Erythroblast (primary cell): ENCODE measurements around the gene ITGB1.
"Not testable (repeated sequence)": the region's sequence is repeated elsewhere in the genome, so short reads cannot be mapped to it uniquely, and the experiment has no call there.

Experiments
- DNase-seq, 2 experiments: peaks; one replicate each; lab custom pipeline; 2025; lab: John Stamatoyannopoulos, UW
- GATA1 ChIP-seq: IDR thresholded peaks from 2 replicates; pipeline ENCODE4 v1.6.1; 2011; ENCODE audit warnings: low read depth, mild to moderate bottlenecking, control low read depth, low read length, moderate library complexity
- POLR2A ChIP-seq: IDR thresholded peaks from 2 replicates; pipeline ENCODE4 v1.6.1; 2011; ENCODE audit warnings: mild to moderate bottlenecking, low read length

The ITGB1 gene

GRCh38 chr10:32911285-32912016 lies 46.6 kb downstream of the ITGB1 start:
- no peak for TF ChIP-seq GATA1
- TF ChIP-seq POLR2A: no peak
- no peak for DNase-seq

GRCh38 chr10:32909970-32910369 lies 48.1 kb downstream of the ITGB1 start:
- DNase-seq: not testable (repeated sequence)

GRCh38 chr10:32909456-32909855 lies 48.6 kb downstream of the ITGB1 start:
- no peak for DNase-seq
- TF ChIP-seq GATA1 (no peak), POLR2A (no peak)

- DNase-seq: no peak
- TF ChIP-seq GATA1 (no peak), POLR2A (no peak)
These were observed 51.4 kb downstream of the ITGB1 start for GRCh38 chr10:32906595-32906994.

- DNase-seq: no peak
- TF ChIP-seq GATA1: no peak
- TF ChIP-seq POLR2A: no peak
These were observed 52.6 kb downstream of the ITGB1 start for GRCh38 chr10:32905466-32905865.

- no peak for DNase-seq
- TF ChIP-seq POLR2A (no peak), GATA1 (no peak)
These were observed 56.2 kb downstream of the ITGB1 start for GRCh38 chr10:32901815-32902214.

GRCh38 chr10:32895200-32895968 lies 62.6 kb downstream of the ITGB1 start:
- not testable (repeated sequence) for DNase-seq

GRCh38 chr10:32893916-32894664 lies 63.9 kb downstream of the ITGB1 start:
- DNase-seq: no peak
- no peak for TF ChIP-seq GATA1
- TF ChIP-seq POLR2A: no peak

GRCh38 chr10:32893434-32893833 lies 64.6 kb downstream of the ITGB1 start:
- DNase-seq: peak; percentile 33 to 34
- TF ChIP-seq POLR2A (no peak), GATA1 (no peak)

- TF ChIP-seq POLR2A: no peak
- DNase-seq: no peak
These were observed 66.8 kb downstream of the ITGB1 start for GRCh38 chr10:32891261-32891660.

GRCh38 chr10:32890444-32890843 lies 67.6 kb downstream of the ITGB1 start:
- TF ChIP-seq GATA1 (no peak), POLR2A (no peak)
- no peak for DNase-seq

GRCh38 chr10:32889631-32890212 lies 68.3 kb downstream of the ITGB1 start:
- TF ChIP-seq POLR2A: no peak
- no peak for TF ChIP-seq GATA1
- DNase-seq: peak; percentile 6 to 22

- no peak for DNase-seq
- TF ChIP-seq GATA1 (no peak), POLR2A (no peak)
These were observed 69.7 kb downstream of the ITGB1 start for GRCh38 chr10:32888161-32888927.

- TF ChIP-seq GATA1 (no peak), POLR2A (no peak)
These were observed 70.5 kb downstream of the ITGB1 start for GRCh38 chr10:32887481-32887880.

GRCh38 chr10:32882076-32882475 lies 76.0 kb downstream of the ITGB1 start:
- TF ChIP-seq GATA1 (no peak), POLR2A (no peak)
- no peak for DNase-seq

More at GRCh38 chr10:32887481-32887880, 70.5 kb downstream of the ITGB1 start:
- DNase-seq: no peak
